Measurements from ENCODE around the gene CLINT1.

CLINT1 gene

DNA sequence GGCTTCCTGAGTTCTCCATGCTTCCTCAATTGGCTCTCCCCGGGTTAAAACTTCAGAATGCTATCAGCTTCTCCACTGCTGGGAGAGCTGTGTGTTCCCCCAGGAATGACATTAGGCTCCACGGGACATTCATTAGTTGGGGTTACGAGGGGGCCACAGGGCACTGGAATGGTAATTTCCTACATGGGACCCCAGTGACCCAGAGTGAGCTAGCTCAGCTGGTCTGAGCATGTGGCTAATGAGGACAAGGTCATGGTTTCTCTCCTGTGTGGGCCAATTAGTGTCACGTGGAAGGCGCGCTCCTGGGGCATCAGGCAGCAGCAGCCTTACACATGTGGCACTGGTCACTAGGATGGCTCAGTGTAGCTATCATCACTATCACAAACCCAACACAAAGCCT, 94.4 kb downstream of the CLINT1 start:
- no peak for DNase-seq (ENCODE audit: low read depth)
- TF ChIP-seq, protein P1, sequence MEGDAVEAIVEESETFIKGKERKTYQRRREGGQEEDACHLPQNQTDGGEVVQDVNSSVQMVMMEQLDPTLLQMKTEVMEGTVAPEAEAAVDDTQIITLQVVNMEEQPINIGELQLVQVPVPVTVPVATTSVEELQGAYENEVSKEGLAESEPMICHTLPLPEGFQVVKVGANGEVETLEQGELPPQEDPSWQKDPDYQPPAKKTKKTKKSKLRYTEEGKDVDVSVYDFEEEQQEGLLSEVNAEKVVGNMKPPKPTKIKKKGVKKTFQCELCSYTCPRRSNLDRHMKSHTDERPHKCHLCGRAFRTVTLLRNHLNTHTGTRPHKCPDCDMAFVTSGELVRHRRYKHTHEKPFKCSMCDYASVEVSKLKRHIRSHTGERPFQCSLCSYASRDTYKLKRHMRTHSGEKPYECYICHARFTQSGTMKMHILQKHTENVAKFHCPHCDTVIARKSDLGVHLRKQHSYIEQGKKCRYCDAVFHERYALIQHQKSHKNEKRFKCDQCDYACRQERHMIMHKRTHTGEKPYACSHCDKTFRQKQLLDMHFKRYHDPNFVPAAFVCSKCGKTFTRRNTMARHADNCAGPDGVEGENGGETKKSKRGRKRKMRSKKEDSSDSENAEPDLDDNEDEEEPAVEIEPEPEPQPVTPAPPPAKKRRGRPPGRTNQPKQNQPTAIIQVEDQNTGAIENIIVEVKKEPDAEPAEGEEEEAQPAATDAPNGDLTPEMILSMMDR (IDR thresholded peaks at IDR 0.05; ENCODE audit: control insufficient read depth, extremely low read depth, insufficient read depth), result no peak
- no peak overlapping the region for H3K4me3 ChIP-seq (ENCODE audit: low read depth, low read length)

DNA sequence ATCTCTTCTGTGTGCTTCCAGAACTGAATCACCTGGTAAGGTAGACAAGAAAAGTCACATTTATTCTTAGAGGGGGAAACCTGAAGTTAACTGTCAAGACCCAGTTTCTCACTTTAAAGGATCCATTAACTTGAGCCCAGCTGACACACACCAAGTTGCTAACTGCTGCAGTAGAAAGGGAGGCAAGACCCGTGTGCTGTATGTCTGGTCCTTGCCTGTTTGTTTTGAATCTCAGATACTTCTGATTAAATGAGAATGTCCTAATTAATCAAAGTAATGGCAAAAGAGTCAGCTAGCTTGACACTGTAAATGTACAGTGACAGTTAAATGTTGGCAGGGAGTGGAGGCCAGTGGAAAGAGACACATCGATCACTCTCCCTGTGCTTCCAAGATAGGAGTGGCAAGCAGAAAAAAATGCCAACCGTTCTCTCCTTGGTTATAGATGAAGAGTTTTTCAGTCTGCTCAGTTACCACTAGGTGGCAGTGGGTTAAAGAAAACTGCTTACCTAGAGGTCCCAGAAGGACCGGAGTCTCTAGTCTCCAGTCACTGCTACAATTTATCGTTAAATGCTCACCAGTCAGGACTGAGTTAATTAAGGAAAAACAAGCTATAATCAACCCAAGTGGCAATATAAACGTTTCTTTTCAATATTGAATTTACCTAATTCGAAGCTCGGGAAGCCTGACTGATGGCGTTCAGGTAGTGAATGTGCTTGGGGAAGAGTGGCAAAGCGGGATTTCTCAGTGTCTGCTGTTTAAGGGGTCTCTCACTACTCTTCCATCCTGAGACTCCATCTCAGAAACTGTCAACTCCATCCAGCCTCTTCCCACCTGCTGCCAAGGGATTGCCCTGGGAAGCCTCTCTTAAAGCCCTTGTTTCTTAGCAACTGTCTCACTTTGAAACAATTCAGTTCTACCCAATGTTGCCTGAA, 97.0 kb downstream of the CLINT1 start:
- TF ChIP-seq, protein P1 (IDR thresholded peaks at IDR 0.05; ENCODE audit: control insufficient read depth, extremely low read depth, insufficient read depth), result peak; percentile 76
- H3K4me3 ChIP-seq (ENCODE audit: low read depth, low read length), result no peak overlapping the region
- no peak for DNase-seq (ENCODE audit: low read depth)

DNA sequence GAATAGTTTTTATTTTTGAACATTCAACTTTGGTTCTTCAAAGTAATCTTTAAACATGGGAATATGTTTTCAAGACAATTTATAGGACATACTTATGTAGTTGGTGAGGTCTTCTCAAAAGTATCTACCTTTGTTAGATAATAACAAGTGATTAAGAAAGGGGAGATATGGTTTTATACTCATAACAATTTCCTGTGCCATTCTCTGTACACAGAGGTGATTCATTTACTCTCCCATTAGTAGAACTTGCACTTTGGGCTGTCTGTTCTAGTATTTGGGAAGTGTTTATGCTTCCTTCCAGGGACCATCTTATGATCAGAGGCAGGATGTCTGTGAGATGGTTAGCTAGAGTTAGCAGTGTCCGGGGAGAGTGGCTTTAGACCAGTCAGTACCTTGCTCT, 100.2 kb downstream of the CLINT1 start:
- TF ChIP-seq, protein P1 (IDR thresholded peaks at IDR 0.05; ENCODE audit: control insufficient read depth, extremely low read depth, insufficient read depth), result no peak
- no peak overlapping the region for H3K4me3 ChIP-seq (ENCODE audit: low read depth, low read length)
- DNase-seq (ENCODE audit: low read depth), result no peak

DNA sequence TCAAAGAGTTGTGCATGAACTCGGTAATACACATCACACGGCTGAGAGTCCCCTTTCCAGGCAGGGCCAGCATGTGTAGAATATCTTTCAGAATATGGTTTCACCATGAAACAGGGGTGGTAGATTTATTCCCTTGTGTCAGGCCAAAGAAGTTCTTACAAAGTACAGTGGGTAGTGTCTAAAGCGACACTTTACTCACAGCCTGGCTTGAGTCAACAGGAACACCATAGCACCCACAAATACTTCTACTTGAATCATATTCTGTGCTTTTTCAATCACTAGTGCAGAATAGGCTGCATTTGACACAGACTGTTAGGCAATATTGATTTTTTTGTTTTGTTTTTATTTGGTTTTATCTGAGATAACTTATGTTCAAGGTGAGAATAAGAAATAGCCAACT, 102.8 kb downstream of the CLINT1 start:
- DNase-seq (ENCODE audit: low read depth), result no peak
- TF ChIP-seq, protein P1 (IDR thresholded peaks at IDR 0.05; ENCODE audit: control insufficient read depth, extremely low read depth, insufficient read depth), result no peak
- no peak overlapping the region for H3K4me3 ChIP-seq (ENCODE audit: low read depth, low read length)

DNA sequence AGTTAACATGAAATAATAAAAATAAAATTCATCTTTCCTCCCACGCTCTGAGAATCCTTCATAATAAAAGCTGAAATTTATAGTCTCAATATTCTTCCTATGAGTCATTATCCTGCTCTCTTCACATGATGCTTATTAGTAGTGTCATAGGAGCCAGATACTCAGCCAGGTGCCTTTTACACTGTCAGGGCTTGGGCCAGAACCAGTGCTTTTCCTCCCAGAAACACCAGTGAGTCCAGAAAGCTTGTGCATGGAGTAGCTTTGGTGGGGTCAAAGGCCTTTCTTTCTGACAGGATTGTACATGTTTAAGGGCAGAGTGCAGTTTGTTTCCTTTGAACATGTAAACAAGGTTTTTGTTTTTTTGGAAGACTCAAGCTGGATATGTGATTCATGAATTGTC, 108.6 kb downstream of the CLINT1 start:
- H3K4me3 ChIP-seq (ENCODE audit: low read depth, low read length), result no peak overlapping the region
- TF ChIP-seq, protein P1 (IDR thresholded peaks at IDR 0.05; ENCODE audit: control insufficient read depth, extremely low read depth, insufficient read depth), result no peak
- no peak for DNase-seq (ENCODE audit: low read depth)

DNA sequence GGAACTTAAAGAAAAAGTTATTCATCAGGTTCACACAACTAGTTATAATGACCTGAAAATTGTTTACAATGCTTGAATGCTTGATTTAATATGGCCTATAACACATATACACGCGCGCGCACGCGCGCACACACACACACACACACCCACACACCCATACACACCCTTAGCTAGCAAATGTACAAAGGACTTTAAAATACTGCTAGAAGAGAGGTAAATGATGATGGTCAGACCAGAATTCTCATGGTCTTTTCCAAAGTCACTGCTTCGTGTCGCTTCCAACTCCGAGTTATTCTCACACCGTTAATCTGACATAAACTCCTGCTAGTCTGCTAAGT, 109.5 kb downstream of the CLINT1 start:
- H3K4me3 ChIP-seq (ENCODE audit: low read depth, low read length), result no peak overlapping the region
- DNase-seq (ENCODE audit: low read depth), result no peak
- TF ChIP-seq, protein P1 (IDR thresholded peaks at IDR 0.05; ENCODE audit: control insufficient read depth, extremely low read depth, insufficient read depth), result no peak
